Mammary epithelial cell (primary cell): ENCODE data around the gene CH25H.

Experiments
- CTCF ChIP-seq, 2 donors: IDR thresholded peaks in 1 of 2; conservative IDR thresholded peaks in 1 of 2; 2 replicates each; pipeline ENCODE4 v1.5.1; 2011 to 2012; ENCODE audit warnings: inconsistent platforms in 2 of 2, low read length in 2 of 2, mild to moderate bottlenecking in 2 of 2, control low read depth in 1 of 2, low read depth in 1 of 2; ENCODE audit not compliant: insufficient read depth in 1 of 2; ENCODE audit errors: extremely low read depth in 1 of 2
- EZH2 ChIP-seq: IDR thresholded peaks from 2 replicates; pipeline ENCODE4 v1.6.1; 2012; ENCODE audit warnings: low read length, inconsistent platforms, borderline replicate concordance

GRCh38 chr10:89209718-89210117 is 2.6 kb upstream of the CH25H start:
- TF ChIP-seq CTCF (conservative IDR thresholded peaks at IDR 0.05 in 1 of 2, IDR thresholded peaks at IDR 0.05 in 1 of 2; ENCODE audit: extremely low read depth in 1 of 2, insufficient read depth in 1 of 2, low read depth in 1 of 2, low read length in 2 of 2) (no peak), EZH2 (no peak)
